Gastrocnemius medialis (tissue), 4 donors: ENCODE data around the gene MEF2C.

ENCODE experiments used
- CTCF ChIP-seq, 5 experiments: fragments of 450-650 bp in 3 of 5; fragments of 200-600 bp in 2 of 5; sonication (generic) in 2 of 5; IDR thresholded peaks in 4 of 5; conservative IDR thresholded peaks in 1 of 5; 1 replicate in 4 of 5; 2 replicates in 1 of 5; pipeline ENCODE4 v1.5.1; 2016 to 2019; ENCODE audit warnings: antibody characterized with exemption in 5 of 5, mild to moderate bottlenecking in 3 of 5, moderate library complexity in 3 of 5
- POLR2A ChIP-seq, 2 donors: fragments of 450-650 bp; IDR thresholded peaks; one replicate each; pipeline ENCODE4 v1.6.1; 2017; ENCODE audit warnings: antibody characterized with exemption in 2 of 2, mild to moderate bottlenecking in 2 of 2, moderate library complexity in 2 of 2

DNA sequence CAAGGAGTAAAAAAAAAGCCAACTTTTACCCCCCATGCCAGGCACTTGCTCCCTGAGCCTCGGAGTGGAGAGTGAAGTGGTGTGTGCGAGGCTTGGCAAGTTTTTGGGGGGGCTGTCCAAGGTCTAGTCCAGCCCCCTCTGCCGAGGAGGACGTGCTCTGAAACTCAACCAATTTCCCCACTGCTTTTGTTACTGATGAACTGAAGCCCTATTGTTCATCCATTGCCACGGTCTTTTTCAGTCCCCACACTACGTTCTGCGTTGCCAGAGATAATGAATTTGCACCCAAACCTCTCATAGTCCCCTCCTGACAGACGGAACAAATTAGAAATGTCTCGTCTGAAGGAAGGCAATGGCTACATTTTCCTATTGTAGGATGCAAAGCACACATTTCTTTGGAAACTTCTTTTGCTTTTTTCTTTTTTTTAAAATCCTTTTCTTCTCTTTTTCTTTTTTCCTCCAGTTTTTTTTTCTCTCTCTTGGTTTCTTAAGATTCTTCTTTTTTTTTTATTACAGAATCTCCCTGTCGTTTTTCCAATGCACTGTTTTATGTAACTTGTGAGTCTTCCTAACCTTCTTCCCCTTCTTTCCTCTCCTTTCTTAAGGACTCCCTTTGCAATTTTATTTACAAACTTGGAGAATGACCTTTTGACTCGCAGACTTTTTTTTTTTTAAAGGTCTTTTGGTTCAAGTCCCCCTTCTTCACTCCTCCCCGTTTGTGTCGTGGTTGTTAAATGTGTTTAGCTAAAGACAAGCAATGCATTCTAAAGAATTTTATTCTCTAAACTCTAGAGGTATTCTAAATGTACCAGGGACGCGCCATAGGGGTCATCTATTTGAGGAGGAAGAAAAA is 209.5 kb downstream of the MEF2C start:
- no peak for TF ChIP-seq CTCF (IDR thresholded peaks at IDR 0.05 in 4 of 5, conservative IDR thresholded peaks at IDR 0.05 in 1 of 5)
- no peak for TF ChIP-seq POLR2A (IDR thresholded peaks at IDR 0.05)
